ENCODE results near the gene SLC43A2. TPM values are rescaled to one million over a fixed set of nuclear protein-coding genes. Genes with fewer than 3 reads are reported as not detected.
A peak's percentile ranks its signal among the peaks of the same experiment; 100 is the strongest.

SLC43A2 gene
- total and polyA plus RNA-seq, 2 of the 13 experiments (the other 11 are each of a cell fraction or from before 2014, with no cell fraction given) = 7.3 to 20.0 TPM

DNA sequence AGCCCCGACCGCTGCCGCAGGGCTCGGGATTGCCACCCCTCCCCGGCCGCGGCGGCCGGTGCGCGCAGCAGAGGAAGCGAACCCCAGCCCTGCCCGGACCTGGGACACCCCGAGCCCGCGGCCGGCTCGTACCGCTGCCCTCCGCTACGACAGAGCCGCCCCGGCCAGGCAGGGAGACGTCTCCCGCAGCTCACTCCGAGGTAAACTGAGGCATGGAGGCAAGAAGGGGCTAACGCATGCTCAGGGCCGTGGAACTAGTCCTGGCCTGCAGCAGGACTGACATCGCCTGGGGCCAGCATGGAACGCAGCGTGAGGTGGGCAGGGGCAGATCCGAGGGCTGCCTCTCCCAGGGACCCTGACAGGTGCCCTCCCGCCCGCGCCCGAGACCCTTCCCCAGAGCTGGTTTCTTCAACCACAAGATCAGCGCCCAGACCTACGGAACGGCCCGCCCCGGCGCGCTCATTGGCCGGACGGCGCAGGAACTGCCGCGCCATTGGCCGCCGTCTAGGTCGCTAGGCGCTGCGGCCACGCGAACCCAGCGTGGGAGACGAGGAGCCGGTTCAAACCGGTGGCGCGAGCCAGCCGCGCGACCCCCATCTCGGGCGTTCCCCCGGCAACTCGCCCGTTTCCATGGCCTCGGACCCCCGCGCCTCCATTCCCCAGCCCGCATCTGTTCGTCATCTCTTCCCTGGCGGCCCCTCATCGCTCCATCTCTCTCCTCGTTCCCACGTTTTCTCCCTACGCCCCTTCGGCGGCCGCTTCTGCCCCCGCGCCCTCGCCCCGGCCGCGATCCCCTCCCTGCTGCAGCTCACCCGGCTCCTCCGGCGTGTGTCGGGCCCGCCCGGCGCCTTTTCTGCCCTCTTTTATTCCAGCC is at the start of gene SLC43A2 (continued):
- TF ChIP-seq ARHGAP35 (CRISPR knock-in tag; IDR thresholded peaks at IDR 0.05; ENCODE audit: borderline replicate concordance) (no peak), CENPX (CRISPR knock-in tag; IDR thresholded peaks at IDR 0.05) (no peak), ZNF549 (CRISPR knock-in tag; IDR thresholded peaks at IDR 0.05) (no peak), ZNF768 (CRISPR knock-in tag; IDR thresholded peaks at IDR 0.05) (no peak), MTA3 (CRISPR knock-in tag; IDR thresholded peaks at IDR 0.05) (no peak), ZSCAN29 (CRISPR knock-in tag; conservative IDR thresholded peaks at IDR 0.05) (no peak), ZFP62 (CRISPR knock-in tag; IDR thresholded peaks at IDR 0.05) (no peak), CREM (IDR thresholded peaks at IDR 0.05) (no peak), CREM (CRISPR knock-in tag; IDR thresholded peaks at IDR 0.05) (no peak), SIN3A (IDR thresholded peaks at IDR 0.05; ENCODE audit: borderline replicate concordance, low read depth, low read length) (peak; percentile 68; the same call in 1 of the 2 replicates), MEIS2 (CRISPR knock-in tag; IDR thresholded peaks at IDR 0.05) (no peak), ELF4 (CRISPR knock-in tag; IDR thresholded peaks at IDR 0.05; ENCODE audit: borderline replicate concordance) (no peak), IKZF1 (IDR thresholded peaks at IDR 0.05) (no peak), KMT2A (CRISPR knock-in tag; IDR thresholded peaks at IDR 0.05) (no peak; the same call in 1 of the 2 replicates), GATAD1 (CRISPR knock-in tag; IDR thresholded peaks at IDR 0.05) (no peak)
- TF ChIP-seq, protein P1, sequence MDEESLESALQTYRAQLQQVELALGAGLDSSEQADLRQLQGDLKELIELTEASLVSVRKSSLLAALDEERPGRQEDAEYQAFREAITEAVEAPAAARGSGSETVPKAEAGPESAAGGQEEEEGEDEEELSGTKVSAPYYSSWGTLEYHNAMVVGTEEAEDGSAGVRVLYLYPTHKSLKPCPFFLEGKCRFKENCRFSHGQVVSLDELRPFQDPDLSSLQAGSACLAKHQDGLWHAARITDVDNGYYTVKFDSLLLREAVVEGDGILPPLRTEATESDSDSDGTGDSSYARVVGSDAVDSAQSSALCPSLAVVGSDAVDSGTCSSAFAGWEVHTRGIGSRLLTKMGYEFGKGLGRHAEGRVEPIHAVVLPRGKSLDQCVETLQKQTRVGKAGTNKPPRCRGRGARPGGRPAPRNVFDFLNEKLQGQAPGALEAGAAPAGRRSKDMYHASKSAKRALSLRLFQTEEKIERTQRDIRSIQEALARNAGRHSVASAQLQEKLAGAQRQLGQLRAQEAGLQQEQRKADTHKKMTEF (CRISPR knock-in tag; IDR thresholded peaks at IDR 0.05) = no peak; the same call in 1 of the 2 replicates
- TF ChIP-seq, protein P2, sequence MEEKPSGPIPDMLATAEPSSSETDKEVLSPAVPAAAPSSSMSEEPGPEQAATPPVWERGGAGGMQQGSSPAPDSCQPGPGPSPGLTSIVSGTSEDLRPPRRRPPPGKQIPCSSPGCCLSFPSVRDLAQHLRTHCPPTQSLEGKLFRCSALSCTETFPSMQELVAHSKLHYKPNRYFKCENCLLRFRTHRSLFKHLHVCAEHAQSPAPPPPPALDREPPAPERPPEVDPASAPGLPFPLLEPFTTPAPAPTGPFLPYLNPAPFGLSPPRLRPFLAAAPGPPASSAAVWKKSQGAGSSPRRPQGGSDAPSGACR (CRISPR knock-in tag; IDR thresholded peaks at IDR 0.05) = no peak
- TF ChIP-seq, protein P3, sequence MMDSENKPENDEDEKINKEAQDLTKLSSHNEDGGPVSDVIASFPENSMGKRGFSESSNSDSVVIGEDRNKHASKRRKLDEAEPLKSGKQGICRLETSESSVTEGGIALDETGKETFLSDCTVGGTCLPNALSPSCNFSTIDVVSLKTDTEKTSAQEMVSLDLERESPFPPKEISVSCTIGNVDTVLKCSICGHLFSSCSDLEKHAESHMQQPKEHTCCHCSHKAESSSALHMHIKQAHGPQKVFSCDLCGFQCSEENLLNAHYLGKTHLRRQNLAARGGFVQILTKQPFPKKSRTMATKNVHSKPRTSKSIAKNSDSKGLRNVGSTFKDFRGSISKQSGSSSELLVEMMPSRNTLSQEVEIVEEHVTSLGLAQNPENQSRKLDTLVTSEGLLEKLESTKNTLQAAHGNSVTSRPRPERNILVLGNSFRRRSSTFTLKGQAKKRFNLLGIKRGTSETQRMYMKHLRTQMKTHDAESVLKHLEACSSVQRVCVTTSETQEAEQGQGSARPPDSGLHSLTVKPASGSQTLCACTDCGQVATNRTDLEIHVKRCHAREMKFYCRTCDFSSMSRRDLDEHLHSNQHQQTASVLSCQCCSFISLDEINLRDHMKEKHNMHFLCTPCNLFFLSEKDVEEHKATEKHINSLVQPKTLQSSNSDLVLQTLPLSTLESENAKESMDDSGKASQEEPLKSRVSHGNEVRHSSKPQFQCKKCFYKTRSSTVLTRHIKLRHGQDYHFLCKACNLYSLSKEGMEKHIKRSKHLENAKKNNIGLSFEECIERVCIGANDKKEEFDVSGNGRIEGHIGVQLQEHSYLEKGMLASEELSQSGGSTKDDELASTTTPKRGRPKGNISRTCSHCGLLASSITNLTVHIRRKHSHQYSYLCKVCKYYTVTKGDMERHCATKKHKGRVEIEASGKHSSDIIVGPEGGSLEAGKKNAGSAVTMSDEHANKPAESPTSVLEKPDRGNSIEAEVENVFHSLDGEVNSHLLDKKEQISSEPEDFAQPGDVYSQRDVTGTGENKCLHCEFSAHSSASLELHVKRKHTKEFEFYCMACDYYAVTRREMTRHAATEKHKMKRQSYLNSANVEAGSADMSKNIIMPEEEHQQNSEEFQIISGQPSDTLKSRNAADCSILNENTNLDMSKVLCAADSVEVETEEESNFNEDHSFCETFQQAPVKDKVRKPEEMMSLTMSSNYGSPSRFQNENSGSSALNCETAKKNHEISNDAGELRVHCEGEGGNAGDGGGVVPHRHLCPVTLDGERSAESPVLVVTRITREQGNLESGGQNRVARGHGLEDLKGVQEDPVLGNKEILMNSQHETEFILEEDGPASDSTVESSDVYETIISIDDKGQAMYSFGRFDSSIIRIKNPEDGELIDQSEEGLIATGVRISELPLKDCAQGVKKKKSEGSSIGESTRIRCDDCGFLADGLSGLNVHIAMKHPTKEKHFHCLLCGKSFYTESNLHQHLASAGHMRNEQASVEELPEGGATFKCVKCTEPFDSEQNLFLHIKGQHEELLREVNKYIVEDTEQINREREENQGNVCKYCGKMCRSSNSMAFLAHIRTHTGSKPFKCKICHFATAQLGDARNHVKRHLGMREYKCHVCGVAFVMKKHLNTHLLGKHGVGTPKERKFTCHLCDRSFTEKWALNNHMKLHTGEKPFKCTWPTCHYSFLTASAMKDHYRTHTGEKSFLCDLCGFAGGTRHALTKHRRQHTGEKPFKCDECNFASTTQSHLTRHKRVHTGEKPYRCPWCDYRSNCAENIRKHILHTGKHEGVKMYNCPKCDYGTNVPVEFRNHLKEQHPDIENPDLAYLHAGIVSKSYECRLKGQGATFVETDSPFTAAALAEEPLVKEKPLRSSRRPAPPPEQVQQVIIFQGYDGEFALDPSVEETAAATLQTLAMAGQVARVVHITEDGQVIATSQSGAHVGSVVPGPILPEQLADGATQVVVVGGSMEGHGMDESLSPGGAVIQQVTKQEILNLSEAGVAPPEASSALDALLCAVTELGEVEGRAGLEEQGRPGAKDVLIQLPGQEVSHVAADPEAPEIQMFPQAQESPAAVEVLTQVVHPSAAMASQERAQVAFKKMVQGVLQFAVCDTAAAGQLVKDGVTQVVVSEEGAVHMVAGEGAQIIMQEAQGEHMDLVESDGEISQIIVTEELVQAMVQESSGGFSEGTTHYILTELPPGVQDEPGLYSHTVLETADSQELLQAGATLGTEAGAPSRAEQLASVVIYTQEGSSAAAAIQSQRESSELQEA (CRISPR knock-in tag; IDR thresholded peaks at IDR 0.05; ENCODE audit: not compliant biosample characterization) = peak; percentile 30

Measured in HepG2 (cell line).